ENCODE measurements around the gene ADGRD1.
"Not testable (repeated sequence)": the region's sequence is repeated elsewhere in the genome, so short reads cannot be mapped to it uniquely, and the experiment has no call there.

Gene ADGRD1

DNA sequence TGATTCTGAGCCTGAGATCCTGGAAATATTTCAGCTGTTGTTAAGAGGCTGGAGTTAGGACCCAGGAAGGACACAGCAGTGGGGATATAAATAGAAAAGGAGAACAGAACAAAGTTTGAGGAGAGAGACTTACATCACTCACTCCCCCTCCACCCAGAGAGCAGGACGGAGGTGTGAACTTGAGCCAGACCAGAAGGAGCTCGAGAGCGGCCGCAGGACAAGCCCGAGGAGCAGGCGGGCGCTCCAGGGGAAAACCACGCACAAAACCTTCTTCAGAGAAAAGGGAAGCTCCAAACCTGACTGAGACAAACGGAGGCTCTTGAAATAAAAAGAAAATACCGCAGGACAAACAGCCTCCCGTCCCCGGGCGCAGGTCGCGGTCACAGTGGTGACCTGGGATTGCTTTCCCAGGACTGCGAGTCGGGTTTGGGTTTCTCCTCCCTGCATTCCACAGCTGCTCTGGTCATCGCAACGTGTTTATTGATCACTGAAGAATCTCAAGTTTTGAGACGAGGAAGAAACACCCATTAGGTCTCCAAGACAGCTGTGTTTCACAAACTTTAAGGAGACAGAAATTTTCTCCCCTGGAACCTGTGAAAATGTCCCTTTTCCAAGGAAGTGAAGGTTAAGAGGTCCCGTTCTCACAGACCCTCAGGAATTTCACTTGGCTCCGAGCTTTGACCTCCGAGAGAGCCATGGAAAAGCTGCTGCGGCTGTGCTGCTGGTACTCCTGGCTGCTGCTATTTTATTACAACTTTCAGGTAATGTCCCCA is at the start of gene ADGRD1:
ADGRD1 (plus strand) TSS at position 137 of the 773 bp plus-strand sequence; CDS start at position 696, 559 bp downstream.
- peak; percentile 34 for DNase-seq (ENCODE audit: low spot score)

GRCh38 chr12:130904064-130904463 is 49.6 kb upstream of the ADGRD1 start:
- DNase-seq (ENCODE audit: low spot score): no peak

GRCh38 chr12:130904936-130905455 is 48.7 kb upstream of the ADGRD1 start:
- DNase-seq (ENCODE audit: low spot score): not testable (repeated sequence)

DNA sequence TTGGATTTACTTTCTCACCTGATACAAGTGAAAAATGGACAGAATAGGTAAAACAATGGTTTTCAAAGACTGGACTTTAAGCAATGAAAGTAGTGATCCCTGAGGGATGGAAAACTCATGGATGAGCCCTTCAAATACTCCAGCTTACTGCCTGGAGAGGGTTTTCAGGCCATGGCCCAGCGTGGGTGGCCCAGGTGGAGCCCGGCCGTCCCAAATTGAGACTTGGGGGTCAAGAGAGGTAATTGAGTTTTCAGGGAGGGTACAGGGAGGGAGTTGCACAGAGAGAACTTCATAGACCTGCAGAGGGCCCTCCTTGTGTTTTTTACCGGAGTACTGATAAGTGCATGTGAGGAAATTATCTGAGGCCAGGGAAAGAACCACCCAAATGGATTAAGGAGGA is 44.6 kb upstream of the ADGRD1 start:
- no peak for DNase-seq (ENCODE audit: low spot score)

GRCh38 chr12:130911193-130911592 is 42.5 kb upstream of the ADGRD1 start:
- DNase-seq (ENCODE audit: low spot score): no peak

GRCh38 chr12:130911933-130912332 is 41.8 kb upstream of the ADGRD1 start:
- DNase-seq (ENCODE audit: low spot score): no peak

DNA sequence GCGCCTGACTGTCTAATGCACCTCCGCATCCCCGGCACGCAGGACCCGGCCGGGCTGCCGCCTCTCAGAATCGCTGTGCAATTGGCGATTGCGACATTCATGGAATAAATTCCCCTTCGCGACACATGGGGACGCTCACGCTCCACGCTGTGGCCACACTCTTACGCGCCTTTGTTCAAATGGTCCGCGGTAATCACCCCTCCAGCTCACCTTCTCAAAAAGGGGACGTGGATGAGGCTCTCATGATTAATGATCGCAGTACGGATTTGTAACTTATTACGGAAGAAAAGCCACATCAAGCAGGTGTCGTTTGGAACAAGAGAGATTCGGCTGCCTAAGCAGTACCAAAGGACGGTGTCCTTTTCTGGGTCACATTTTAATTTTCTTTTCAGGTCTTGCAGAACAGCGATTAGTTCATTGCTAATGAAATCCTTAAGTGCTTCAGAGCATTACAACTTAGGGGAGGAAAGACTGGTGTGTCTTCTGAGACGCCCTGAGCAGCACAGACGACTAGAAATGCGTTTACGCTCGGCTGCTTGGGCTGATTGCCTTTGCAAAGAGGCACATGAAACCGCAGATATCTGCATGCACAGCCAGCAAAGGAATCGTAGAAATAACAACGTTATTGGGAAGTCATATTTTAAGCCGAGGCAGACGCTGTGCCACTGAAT is 37.3 kb upstream of the ADGRD1 start:
- peak; percentile 58 for DNase-seq (ENCODE audit: low spot score)

- DNase-seq (ENCODE audit: low spot score): no peak
Observed at GRCh38 chr12:130917607-130918006, 36.1 kb upstream of the ADGRD1 start.

DNA sequence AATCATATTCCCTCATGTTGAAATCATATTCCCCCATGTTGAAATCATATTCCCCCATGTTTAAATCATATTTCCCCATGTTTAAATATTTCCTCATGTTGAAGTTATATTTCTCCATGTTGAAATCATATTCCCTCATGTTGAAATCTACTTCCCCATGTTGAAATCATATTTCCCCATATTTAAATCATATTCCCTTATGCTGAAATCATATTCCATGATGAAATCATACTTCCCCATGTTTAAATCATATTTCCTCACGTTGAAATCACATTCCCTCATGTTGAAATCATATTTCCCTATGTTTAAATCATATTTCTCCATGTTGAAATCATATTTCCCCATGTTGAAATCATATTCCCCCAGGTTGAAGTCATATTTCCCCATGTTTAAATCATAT is 34.6 kb upstream of the ADGRD1 start:
- DNase-seq (ENCODE audit: low spot score): no peak

- DNase-seq (ENCODE audit: low spot score): no peak
Observed at GRCh38 chr12:130920119-130920703, 33.5 kb upstream of the ADGRD1 start.

- no peak for DNase-seq (ENCODE audit: low spot score)
Observed at GRCh38 chr12:130920723-130921381, 32.9 kb upstream of the ADGRD1 start.

DNA sequence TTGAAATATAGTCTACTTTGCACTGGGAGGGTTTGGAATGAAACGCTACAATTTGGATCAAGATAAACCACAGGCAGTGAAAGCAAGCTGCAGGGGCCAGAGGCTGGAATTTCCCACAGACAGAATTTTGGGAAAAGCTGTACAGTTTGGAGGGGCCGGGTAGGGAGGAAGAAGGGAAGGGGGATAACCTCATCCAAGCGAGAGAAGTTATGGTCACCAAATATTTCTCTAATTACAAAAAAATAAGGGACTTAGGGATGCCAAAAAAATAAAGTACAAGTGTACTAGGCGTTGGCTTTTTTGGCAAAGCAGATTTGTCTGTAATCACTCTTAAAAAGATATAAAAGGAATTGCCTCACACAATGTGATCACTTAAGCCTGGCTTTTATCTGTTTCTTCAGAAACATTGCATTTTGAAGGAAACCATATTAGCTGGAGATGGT is 31.2 kb upstream of the ADGRD1 start:
- DNase-seq (ENCODE audit: low spot score): no peak

DNA sequence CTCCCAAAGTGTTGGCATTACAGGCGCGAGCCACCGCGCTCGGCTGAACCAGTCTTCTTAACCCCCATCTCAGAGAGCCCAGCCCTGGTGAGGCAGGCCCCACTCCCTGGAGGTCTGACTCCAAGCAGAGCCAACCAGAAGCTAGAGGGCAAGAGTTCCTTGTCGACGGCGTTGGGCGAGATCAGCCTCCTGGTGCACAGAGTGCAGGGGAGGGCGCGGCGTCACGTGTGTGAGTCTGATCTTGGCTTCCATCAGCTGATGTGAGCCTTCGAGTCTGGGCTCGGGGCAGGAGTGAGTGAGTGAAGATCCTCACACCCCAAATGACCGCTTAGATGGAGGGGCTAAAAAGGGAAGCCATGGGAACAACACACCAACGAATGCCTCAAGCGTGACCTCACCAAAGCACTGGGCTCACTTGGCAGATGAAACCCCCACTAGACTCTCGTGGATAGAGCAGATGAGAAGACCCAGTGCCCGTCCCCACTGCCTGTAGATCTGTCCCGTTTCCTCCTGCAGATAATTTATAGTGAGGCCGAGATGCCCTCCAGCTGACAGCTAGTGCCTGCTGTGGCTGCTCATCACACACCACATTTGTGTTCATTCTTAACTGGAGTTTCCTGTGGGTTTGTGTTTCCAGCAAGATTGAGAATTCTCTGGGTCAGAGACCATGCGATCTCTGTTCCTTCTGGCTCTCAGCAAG is 28.6 kb upstream of the ADGRD1 start:
- DNase-seq (ENCODE audit: low spot score): no peak

GRCh38 chr12:130925666-130926015 is 28.1 kb upstream of the ADGRD1 start:
- DNase-seq (ENCODE audit: low spot score): no peak

- no peak for DNase-seq (ENCODE audit: low spot score)
Observed at GRCh38 chr12:130929363-130929762, 24.3 kb upstream of the ADGRD1 start.

DNA sequence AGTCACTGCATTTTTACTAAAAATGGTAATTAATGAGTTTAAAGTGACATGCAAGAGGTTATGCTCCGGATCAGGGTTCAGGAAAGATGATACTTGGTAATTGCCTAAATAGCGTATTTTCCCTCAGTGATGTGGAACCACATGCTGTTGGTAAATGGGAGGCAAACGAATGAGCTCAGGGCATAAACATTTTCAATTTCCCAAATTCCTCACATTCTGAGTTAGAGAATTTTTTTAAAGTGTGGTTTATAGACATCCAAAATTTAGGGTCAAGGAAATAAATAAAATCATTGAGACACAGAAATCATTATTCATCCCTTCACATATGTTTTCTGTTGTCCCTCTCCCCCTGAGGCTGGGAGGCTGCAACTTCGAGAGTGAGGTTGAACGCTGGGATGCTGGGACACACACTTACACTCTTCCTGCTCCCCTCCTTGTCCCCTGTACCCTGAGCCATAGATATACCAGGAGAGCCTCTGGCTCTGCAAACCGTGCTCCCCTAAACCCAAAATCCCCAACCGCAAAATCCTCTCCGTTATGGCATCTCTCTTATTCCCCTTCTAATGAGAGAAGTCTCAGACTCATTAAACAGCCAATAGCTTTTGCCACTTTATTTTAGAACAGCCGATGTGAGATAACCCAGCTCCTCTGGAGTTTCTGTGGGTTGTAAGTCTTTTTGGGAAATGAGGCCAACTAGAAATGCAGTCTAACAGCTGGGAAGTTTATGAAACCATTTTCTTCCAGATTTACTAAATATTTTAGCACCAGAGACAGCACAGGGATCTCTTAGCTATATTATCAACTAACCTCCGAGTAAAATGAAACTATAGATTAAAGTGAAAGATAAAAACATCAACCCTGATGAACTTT is 21.4 kb upstream of the ADGRD1 start:
- no peak for DNase-seq (ENCODE audit: low spot score)

- no peak for DNase-seq (ENCODE audit: low spot score)
Observed at GRCh38 chr12:130933269-130933995, 20.3 kb upstream of the ADGRD1 start.

DNA sequence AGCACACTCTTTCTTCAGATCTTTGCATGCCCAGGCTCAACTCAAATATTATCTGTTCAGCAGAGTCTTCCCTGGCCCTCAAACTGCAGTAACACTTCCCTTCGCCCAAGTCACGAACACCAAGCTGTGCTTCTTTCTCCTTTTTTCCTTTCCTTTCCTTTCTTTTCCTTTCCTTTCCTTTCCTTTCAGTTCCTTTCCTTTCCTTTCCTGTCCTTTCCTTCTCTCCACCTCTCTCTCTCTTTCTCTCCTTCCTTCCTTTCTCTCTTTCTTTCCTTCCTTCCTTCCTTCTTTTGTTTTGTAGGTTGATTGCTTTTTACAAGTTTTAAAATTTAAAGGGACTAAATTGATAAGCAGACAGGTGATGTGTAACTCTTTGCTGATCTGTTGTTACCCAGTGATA is 19.0 kb upstream of the ADGRD1 start:
- DNase-seq (ENCODE audit: low spot score): no peak

GRCh38 chr12:130936561-130936960 is 17.1 kb upstream of the ADGRD1 start:
- DNase-seq (ENCODE audit: low spot score): no peak

DNA sequence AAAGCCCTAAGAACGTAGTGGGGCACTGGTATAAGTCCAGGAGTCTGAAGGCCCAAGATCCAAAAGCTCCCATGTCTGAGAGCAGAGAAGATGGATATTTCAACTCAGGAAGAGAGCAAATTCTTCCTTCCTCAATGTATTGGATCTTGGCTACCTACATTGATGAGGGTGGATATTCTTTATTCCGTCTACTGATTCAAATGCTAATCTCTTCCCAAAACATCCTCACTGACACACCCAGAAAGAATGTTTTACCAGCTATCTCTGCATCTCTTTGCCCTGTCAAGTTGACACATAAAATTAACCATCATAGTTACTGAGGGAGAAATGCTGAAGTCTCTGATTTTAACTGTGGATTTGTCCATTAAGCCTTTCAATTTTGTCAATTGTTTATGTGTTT is 16.6 kb upstream of the ADGRD1 start:
- no peak for DNase-seq (ENCODE audit: low spot score)

All from HuH-7 (cell line).